GM12878 (cell line): Measurements from ENCODE around the gene NCAM2.

Experiments used
- ASH2L ChIP-seq: fragments of 300-600, 200-600 bp; sonication (generic); IDR thresholded peaks from 2 replicates; pipeline ENCODE4 v1.6.1; 2017; ENCODE audit warnings: low read depth, mild to moderate bottlenecking, borderline replicate concordance
- CHD1 ChIP-seq: IDR thresholded peaks from 2 replicates; pipeline ENCODE4 v1.6.1; 2012; ENCODE audit warnings: low read depth, low read length, improper control_type of control experiment
- NFYB ChIP-seq: IDR thresholded peaks from 2 replicates; pipeline ENCODE4 v1.6.1; 2011; ENCODE audit warnings: low read depth, mild to moderate bottlenecking, low read length, improper control_type of control experiment, moderate library complexity; ENCODE audit not compliant: insufficient read depth
- REST ChIP-seq: IDR thresholded peaks from 2 replicates; pipeline ENCODE4 v1.6.1; 2012; ENCODE audit warnings: mild to moderate bottlenecking, low read depth, low read length
- TF ChIP-seq, protein P1 (sequence below): IDR thresholded peaks from 2 replicates; pipeline ENCODE4 v1.6.1; 2011; ENCODE audit warnings: low read depth, low read length, improper control_type of control experiment, borderline replicate concordance

DNA sequence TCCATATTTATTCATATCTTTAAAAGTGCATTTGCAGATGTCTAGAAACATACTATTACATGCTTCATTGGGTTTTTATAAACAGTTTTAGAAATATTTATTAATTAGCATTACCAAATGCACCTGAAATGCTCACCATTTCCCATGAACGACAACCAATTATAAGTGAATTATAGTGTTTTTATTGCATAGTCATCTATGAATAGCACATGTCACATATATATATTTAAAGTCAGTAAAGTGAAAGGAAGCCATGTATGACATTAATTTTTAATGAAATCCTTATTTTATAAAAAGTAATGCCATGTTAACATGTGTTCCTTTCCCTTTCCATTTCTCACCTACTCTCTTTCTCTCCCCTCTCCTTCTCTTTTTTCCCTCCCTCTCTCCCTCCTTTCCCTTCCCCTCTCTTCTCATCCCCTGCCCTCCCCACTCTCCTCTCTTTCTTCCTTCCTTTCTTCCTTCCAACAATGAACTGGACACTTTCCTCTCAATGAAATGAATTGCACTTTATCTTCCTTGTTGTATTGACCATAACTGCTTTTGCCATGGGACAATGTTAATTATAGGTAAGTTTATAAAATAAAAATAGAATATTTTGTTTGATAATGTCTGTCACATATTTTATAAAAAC, 179.3 kb downstream of the NCAM2 start:
- TF ChIP-seq CHD1 (no peak), NFYB (no peak), ASH2L (no peak), REST (no peak)
- TF ChIP-seq, protein P1, sequence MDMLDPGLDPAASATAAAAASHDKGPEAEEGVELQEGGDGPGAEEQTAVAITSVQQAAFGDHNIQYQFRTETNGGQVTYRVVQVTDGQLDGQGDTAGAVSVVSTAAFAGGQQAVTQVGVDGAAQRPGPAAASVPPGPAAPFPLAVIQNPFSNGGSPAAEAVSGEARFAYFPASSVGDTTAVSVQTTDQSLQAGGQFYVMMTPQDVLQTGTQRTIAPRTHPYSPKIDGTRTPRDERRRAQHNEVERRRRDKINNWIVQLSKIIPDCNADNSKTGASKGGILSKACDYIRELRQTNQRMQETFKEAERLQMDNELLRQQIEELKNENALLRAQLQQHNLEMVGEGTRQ = no peak
